ENCODE results near the gene PDE6C.

Gene PDE6C

DNA sequence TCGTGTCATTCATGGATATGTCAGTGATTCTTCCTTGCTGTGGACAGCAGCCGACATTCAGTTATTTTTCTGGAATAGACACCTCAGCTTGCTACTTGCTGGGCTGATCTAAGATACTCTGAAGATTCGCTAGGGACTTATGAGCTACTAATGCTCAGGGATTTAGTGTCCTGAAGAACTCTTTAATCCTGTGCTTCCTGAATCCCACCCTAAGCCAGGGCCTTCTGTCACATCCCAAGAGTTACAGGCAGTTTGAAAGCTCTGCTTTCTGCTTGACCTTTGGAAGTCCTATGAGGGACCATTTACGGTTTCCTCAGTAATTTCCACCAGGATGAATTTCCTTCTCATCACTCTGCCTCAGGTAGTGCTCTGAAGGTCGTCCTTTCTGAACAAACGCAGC, at the start of gene PDE6C:
Gene PDE6C (plus strand): TSS at position 227 of the 400 bp plus-strand sequence. CDS start 189 bp downstream, outside the sequence.
- no peak for DNase-seq

DNA sequence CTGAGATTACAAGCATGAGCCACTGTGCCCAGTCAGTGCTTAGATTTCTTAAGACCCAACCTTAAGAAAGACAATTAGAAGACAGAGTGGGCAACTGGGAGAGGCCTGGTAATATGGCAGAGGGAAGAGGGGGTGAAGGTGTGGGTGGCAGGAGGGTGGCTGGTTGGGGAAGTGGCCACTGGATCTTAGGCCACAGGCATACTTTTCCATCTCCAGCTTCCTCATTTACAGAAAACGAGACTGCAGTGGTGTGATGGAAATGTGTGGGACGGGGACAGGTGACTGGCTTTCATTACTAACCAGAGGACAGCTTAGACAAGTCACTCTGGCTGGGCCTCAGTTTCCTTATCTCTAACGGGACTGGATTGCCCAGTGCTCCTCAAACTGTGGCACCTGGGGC, 46.9 kb upstream of the PDE6C start:
- no peak for DNase-seq

DNA sequence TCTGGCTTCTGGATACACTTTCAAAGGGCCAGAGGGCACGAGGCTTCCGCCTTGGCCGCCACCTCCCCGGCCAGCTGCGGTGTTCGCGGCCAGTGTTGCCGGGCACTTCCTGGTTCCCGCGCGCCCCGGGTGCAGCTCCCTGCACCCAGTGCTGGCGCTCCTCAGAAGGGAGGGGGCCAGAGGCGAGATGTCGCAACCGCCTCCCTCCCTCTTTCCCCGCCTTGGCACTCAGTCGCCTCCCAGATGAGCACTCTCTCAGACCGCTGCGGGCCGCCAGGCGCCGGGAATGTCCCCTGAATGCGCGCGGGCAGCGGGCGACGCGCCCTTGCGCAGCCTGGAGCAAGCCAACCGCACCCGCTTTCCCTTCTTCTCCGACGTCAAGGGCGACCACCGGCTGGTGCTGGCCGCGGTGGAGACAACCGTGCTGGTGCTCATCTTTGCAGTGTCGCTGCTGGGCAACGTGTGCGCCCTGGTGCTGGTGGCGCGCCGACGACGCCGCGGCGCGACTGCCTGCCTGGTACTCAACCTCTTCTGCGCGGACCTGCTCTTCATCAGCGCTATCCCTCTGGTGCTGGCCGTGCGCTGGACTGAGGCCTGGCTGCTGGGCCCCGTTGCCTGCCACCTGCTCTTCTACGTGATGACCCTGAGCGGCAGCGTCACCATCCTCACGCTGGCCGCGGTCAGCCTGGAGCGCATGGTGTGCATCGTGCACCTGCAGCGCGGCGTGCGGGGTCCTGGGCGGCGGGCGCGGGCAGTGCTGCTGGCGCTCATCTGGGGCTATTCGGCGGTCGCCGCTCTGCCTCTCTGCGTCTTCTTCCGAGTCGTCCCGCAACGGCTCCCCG, 45.7 kb upstream of the PDE6C start, which contains the start of gene FFAR4:
Gene FFAR4 (plus strand): TSS at position 231 of the 842 bp plus-strand sequence. CDS start 56 bp downstream, at position 287.
- no peak for DNase-seq

DNA sequence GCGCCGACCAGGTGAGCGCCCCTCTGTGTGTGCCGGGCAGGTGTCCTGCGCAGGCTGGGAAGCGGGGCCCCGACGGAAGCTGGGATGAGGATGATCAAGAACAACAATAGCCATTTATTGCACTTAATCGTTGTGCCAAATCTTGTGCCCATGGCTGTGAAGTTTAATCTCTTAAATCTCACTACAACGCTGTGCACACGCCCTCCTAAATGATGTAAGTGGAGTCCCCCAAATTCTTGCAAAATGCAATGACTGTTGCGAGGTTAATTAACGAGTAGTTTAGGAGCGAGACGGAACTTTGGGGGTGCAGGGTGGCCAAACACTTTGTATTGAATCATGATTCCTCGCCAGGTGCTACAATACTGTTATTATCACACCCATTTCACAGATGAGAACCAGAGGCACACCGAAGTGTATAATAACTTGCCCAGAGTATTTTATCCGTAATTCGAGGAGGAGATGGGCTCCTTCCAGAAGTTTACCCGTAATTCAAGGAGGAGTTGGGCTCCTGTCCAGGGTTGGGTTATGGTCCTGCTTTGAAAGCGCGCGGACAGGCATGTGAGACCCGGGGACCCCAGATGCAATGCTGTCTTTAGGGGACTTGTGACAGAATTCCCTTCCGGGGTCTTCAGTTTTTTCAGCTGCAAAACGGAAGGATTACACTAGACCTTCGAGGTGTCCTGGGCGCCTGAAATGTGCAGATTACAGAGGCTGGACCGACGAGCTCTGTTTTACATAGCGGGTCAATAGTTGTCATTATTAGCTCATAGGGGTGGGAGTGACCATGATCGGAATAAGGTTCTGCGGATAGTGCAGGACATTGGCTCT, 44.8 kb upstream of the PDE6C start:
- DNase-seq, result no peak

DNA sequence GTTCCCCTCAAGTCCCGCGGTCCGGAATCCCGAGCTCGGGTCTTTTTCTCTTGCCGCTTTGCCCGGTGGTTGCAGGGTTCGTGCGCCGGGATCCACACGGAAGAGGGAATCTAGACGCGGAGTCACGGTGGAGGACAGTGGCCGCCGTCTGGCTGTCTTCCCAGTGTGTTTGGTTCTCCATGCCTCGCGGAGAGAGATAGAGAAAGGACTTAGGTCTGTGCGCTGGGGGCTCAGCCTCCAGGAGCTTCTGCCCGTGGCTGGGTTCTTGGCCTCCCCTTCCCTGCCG, 44.3 kb upstream of the PDE6C start:
- no peak for DNase-seq

DNA sequence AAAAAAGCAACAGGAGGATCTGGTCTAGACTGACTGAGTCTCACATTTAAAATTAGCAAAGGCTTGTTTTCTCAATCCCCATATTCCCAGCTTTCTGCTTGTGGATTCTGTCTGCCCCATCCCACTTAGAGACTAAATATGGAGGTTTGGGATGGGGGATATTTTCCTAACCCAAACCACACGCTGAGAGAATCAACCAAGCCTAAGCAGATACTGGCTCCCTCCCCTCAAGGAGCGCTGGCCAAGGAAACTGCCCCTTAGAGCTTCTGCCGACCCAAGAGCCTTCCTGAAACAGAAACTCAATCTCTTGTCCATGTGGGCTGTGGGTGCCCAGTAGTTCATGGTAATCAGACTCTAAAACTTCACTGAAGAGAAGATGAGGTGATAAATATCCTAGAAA, 42.0 kb upstream of the PDE6C start:
- no peak for DNase-seq

DNA sequence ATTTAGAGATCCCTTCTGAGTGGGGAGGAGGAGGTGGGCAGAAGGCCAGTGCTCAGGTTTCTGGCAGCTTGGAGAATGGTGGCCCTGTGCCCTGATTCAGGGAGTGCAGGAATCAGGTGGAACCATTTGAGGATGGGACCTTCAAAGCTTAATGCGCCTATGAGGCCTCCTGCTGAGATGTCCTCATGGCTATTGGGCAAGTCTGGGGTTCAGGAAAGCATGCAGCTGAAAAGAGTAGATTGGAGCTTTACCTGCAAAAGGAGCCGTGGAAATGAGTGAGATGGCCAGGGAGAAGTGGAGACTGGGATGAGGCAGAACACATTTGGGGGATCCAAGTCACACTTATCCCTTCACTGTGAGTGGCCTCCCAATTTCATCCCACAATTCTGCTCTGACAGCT, 39.7 kb upstream of the PDE6C start:
- DNase-seq, result no peak

DNA sequence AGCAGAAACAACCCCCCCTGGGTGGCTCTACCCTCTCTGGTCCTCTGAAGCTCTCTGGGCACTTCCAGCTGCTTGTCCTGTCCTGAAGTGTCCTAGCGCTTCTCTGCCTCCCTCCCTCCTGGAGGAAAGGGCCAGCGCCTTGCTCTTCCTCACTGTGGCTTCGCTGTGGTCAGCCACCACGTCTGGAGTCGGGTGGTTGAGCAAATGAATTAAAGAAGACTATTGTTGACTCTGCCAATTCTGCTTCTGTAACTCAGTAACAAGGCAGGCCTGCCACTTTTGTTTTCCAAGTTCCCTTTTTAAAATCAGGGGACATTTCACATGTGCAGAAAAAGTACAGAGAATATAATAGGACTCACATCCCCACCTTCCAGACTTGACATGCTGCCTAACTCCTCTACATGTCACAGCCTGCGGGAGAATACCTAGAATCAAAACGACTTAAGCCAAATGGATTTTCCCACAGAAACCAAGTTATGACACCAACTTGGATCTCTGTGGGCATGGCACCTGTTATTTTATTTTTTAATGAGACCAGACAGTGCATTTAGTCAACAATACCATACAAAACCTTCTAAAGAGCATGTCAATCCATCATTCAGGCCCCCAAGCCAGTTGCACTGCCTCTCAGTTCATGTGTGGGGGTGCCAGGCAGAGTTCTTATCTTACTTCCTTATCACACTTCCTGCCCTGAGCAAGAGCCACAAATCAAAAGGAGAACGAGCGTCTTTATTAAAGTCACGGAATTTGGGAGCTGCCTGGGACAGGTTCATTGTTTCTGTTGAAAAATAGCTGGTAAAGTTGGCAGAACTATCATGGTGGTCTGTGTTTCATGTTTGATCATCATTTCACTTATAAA, 39.1 kb upstream of the PDE6C start:
- no peak for DNase-seq

DNA sequence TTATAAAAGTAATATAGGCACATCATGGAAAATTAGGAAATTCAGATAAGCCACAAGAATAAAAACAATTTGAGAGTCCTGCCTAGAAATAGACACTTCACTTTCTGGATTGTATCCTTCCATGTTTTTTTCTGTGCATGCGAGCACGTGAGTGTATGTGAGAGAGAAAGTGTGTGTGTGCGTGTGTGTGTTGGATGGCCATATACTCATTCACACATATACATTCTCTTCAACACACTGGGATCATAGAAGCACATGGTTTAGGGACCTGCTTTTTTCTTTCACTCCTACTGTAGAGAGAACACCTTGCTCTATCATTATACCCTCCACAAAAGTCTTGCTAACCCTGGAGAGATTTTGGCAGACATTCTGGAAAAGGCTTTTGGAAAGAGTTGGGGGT, 38.4 kb upstream of the PDE6C start:
- DNase-seq, result no peak

DNA sequence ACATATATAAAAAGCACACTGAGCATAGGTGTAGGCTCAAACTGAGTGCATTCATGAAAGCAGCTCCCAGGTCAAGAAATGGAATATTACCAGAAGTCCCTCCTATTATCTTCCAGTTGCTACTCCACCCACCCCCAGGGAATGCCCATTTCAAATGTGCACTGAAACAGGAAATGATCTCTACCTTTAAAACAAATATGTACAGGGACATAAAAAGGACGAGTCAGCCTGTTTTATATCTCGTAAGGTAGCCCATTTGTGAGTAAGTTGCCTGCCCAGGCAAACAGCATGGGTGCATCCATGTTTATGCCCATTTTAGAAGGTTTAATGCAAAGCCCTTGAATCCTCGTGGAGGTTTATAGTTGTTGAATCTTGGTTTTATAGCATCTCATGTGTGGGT, 35.4 kb upstream of the PDE6C start:
- DNase-seq, result no peak

DNA sequence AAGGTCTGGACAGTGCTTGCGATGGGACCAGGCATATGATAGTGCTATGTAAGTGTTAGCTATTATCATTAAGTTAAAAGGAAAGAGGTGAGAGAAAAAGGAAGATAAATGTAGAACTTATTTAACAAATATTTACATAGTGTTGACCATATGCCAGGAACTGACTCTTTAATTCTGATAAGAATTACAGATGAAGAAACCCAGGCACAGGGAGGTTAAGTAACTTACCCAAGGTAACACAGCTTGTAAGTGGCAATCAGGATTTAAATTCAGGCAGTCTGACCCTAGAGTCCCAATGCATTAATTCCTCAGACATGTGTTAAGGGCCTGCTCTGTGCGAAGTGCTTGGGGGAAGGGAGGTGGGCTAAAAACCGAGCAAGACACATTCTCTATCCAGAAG, 34.8 kb upstream of the PDE6C start:
- DNase-seq, result no peak

DNA sequence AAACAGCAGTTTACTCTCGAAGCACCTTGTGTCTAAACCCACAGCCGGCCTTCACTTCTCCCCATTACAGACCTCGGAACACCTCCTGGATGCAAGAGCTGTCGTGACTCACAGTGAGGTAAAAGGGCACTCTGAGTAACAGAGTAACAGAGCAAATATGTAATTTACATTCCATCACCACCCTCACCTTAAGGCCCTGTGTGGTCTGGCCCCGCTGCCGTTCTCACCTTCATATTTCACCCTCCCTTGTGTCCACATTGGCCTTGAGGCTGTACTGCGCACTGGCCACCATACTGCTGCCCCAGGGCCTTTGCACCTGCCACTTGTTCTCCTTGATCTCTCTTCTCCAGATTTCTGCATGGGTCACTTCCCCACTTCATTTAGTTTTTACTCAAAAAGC, 33.2 kb upstream of the PDE6C start:
- no peak for DNase-seq

DNA sequence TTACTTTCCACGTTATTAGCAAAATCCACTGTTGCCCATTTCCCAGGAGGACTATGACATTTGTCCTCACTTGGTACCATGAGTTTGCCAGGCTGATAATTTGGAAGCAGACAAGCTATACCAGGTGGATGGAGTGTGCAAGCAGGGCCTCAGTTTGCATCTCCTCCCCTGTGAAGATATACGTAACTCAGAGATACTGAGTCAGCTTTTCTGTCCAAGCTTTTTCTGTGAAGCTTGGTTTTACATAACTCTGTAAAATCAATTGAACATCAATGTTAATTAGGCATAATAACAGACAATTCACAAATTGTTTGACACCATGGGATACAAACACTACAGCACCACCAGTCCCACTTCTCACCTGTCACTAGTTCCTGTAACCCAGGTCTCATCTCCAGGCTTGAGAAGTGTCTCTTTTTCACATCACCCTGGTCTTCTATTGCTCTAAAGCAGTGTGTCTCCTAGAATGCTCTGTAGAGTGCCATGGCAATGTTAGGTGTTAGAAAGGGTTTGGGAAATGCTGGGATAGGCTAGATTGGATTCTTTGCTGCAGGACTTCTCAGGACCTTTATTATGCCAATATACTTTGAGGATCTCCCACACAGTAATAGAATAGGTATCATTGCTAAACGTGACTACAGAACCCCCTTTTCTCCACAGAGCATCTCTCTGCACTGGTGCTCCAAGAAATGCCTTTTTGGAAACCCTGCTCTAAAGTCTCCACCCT, 32.2 kb upstream of the PDE6C start:
- DNase-seq, result no peak

DNA sequence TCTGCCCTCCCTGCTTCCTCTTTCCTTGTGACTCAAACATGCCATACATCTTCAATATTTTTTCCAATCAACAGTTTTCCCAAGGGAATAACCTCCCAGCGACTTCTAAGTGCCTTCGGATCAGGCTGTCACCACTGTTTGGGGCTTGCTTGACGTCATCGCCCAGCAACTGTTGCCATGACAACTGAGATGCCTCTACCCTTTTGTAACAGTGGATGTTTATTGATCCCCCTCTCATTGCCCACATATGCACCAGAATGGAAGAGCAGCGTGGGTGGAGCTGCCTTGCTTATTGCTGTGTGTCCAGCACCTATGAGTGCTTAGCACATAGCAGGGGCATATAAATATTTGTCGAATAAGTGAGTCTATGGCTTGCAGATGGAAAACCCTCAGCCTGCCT, 31.5 kb upstream of the PDE6C start:
- no peak for DNase-seq

DNA sequence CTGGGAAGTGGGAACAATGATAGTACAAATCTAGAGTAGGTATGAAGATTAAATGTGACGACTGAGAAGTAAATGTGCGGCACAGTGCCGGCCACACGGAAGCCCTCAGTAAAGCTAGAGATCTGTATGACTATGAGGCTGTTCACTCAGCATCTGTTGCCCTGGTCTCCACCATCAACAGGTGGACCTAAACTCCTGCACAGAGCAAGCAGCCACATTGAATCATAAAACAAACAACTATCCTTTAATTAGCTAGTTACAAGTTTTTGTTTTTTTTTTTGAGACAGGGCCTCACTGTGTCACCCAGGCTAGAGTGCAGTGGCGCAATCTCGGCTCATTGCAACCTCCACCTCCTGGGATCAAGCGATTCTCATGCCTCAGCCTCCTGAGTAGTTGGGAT, 27.9 kb upstream of the PDE6C start:
- DNase-seq, result no peak

DNA sequence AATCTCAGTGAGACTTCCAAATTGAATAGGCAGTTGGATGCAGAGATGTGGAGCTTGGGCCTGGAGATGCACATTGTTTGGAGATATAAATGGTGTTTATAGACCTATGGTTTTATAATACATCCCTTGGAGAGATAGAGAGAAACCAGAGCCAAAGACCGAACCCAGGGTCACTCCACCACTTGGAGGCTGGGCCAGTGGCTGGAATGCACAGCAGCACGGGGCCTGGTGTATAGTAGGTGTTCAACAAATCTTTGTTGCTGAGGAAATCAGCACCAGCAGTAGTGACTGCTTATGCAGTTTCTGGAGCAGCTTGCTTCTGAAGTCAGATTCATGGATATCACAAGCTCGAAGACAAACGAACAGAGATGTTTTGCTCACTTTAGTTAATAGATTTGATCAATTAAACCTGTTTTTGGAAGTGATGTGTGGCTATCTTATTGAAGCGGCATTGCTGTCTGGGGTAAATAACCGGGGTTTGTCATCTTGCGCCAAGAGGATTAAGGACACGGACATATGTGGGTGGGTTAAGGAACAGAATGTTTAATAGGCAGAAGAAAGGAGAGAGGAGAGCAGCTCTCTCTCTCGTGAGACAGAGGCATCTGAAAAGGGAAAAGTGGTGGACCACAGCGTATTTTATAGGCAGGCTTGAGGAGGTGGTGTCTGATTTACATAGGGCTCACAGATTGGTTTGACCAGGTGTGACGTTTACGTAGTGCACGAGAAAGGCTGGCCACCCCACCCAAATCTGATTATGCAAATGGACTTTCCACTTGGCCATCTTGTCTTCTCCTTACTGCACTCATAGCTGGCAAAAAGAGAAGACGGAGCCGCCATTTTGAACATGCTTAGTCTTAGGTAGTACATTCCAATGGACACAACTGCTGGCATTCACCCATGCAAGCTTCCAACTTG, 22.4 kb upstream of the PDE6C start:
- DNase-seq, result no peak

DNA sequence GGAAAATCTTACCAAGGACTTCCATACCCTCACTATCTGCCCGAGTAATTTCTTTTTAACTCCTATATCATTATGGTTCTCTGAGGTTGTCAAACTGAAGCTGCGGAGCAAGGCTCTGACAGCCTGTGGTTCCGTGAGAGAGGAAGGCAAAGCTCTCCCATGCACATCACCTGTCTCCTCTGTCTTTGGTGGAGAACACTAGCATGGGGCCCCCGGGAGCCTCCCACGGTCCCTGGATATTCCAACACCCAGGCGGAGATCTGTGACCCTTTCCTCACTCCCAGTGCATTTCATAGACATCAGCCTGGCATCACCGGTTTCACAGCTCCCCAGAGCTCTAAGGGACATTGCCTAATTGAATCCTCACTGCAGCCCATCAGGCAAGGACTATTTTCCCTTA, 21.7 kb upstream of the PDE6C start:
- no peak for DNase-seq

DNA sequence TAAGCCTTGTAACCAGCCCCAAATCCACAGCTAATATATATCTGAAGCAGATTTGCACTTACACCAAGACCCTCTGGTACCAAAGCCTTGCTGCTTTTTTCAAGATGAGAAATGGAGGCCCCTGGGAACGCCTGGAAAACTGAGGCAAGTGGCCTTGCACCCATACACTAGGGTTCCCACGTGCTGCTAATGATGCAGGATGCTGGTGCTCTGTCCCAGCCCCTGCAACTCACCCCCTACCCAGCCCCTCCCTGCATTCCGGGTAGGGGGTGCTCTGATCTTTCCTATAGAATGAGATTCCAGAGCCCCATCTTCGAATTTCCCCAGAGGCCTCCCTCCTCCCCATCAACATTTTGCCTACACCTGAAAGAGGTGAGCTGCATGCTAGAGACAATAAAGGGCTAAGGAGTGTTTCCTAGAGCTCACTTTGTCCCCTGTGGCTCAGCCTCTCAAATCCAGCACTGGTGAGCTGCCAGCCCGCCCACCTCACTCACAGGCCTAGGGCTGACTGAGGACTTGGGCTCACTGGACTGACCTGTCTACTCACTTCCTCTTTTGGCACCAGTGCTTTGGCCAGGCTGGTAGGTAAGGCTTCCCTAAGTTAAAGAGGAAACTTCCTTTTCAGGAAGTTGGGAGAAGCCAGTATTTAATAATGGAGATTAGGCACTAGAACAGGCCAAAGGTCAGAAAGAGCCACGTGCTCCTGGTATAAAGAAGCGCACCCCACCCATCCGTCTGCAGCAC, 21.1 kb upstream of the PDE6C start:
- DNase-seq, result no peak

DNA sequence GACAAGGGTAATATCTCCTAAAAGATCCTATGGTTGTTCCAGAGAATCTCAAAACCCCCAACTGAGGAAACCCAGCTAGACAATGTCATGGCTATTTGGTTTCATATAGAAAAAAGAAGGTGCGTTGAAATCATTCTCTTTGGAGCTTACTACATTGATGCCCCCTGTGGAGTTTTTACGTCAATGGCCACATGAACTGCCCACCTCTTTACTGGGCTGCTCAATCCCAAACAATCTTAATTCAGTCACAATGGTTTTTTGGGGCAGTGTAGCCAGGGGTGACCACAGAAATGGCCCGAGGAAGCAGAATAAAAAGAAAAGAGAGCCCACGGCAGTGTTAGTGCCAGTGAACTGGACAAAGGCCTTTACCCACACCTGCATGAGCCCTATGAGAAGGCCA, 19.1 kb upstream of the PDE6C start:
- DNase-seq, result no peak

DNA sequence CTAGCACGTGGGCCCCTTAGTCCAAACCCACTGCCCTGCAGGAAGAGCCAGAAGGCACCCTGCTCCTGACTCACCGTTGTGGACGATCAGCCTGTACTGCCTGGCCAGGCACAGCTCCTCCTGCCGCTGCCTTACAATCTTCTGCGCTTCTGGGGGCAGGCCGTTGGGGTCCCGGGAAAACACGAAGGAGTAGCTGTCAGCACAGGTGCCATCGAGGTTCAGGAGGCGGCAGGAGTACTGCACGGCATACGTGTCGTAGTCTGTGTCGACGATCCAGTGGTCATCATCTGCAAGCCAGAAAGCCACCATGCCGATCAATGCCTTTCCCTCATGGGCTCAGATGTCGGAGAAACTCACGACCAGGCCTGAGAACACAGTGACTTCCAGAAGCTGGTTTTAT, 18.6 kb upstream of the PDE6C start:
- no peak for DNase-seq

DNA sequence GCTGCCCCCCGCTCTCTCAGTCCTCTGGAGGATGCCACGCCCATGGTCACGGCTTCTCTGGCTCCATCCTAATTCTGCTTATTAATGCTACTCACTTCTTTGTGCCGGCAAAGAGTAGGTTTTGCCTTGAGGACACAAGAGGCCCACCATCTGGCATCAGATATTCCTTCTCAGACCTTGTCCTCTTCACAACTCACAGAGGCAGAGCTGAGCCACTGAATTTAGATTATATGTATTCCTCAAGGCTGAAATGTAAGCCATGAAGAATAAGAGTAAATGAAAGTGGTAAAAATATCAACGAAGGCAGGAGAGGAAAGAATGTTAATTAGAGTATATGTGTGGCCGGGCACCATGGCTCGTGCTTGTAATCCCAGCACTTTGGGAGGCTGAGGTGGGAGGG, 17.8 kb upstream of the PDE6C start:
- DNase-seq, result no peak
